ENCODE data around the gene CD163.

The CD163 gene

DNA sequence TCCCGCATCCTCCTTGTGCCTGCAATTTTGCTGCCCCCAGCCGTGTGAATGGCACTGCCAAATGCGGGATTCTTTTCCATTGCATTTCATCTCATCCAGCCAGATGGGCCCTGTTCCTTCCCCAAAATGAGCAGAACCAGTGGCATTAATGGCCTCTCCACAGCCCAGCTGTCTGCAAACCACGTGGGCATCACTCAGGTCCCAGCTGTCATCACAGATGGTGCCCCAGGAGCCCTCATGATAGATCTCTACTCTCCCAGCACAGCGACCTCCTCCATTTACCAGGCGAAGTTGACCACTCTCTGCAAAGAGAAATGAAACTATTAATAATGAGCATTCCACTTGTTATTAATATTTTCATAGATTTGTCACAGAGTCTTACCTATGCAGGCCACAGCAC lies 17.1 kb downstream of the CD163 start:
- TF ChIP-seq, protein P1, sequence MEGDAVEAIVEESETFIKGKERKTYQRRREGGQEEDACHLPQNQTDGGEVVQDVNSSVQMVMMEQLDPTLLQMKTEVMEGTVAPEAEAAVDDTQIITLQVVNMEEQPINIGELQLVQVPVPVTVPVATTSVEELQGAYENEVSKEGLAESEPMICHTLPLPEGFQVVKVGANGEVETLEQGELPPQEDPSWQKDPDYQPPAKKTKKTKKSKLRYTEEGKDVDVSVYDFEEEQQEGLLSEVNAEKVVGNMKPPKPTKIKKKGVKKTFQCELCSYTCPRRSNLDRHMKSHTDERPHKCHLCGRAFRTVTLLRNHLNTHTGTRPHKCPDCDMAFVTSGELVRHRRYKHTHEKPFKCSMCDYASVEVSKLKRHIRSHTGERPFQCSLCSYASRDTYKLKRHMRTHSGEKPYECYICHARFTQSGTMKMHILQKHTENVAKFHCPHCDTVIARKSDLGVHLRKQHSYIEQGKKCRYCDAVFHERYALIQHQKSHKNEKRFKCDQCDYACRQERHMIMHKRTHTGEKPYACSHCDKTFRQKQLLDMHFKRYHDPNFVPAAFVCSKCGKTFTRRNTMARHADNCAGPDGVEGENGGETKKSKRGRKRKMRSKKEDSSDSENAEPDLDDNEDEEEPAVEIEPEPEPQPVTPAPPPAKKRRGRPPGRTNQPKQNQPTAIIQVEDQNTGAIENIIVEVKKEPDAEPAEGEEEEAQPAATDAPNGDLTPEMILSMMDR (IDR thresholded peaks at IDR 0.05; ENCODE audit: extremely low read depth, missing control alignments): no peak
- no peak for DNase-seq (ENCODE audit: low spot score)

DNA sequence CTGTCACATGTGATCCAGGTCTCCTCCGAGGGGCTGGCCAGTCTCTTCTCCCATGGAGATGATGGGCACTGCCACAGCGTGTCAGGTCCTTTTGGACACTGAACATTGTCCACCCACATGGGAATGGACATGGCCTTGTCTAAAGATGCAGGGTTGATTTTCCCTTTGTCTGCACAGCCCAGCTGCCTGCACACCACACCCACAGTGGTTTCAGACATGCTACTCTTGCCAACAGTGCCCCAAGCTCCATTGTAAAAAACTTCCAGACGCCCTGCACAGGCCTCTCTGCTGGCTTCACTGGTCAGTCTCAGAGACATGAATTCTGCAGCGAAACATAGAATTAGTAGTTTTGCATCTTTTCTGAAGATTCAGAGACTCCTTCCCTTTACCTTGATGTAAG lies 18.5 kb downstream of the CD163 start:
- TF ChIP-seq, protein P1 (IDR thresholded peaks at IDR 0.05; ENCODE audit: extremely low read depth, missing control alignments): no peak
- no peak for DNase-seq (ENCODE audit: low spot score)

DNA sequence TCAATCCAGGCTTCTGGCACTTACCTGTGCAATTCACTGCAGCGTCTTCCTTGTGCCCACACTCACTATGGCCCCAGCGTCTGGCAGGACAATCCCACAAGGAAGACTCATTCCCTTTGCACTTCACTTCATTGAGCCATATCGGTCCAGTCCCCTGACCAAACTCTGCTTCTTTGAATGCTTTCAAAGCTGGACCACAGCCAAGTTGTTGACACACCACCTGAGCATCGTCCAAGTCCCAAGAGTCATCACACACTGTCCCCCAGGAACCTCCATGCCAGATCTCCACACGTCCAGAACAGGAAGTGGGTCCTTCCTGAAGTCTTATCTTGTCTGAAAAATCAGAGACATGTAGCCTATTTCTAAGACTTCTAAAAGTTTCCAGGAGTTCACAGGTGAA lies 20.2 kb downstream of the CD163 start:
- DNase-seq (ENCODE audit: low spot score): no peak
- TF ChIP-seq, protein P1 (IDR thresholded peaks at IDR 0.05; ENCODE audit: extremely low read depth, missing control alignments): no peak

DNA sequence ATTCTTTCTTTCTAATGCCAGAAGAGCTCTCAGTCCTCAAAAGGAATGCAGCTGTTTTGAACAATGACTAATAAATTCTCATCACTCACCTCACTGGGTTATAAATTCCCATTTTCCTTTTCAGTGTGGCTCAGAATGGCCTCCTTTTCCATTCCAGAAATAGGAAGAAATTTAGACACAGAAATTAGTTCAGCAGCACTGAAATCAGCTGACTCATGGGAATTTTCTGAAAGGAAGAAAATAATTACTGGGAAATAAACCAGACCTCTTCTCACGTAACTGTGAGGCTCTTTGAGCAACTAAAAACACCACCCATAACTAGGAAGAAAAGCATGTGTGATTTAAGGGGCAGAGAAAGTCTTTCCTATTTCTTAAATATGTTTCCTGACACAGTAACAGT lies 23.8 kb downstream of the CD163 start:
- TF ChIP-seq, protein P1 (IDR thresholded peaks at IDR 0.05; ENCODE audit: extremely low read depth, missing control alignments): no peak

DNA sequence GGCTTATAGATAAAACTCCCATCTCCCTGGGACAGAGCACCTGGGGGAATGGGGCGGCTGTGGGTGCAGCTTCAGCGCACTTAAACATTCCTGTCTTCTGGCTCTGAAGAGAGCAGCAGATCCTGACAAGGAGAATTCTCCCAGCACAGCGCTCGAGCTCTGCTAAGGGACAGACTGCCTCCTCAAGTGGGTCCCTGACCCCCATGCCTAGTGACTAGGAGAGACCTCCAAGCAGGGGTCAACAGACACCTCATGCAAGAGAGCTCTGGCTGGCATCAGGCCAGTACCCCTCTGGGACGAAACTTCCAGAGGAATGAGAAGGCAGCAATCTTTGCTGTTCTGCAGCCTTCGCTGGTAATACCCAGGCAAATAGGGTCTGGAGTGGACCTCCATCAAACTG lies 31.5 kb downstream of the CD163 start:
- TF ChIP-seq, protein P1 (IDR thresholded peaks at IDR 0.05; ENCODE audit: extremely low read depth, missing control alignments): no peak
- DNase-seq (ENCODE audit: low spot score): no peak

More for the DNA sequence above, 23.8 kb downstream of the CD163 start:
- no peak for DNase-seq (ENCODE audit: low spot score)

DNA sequence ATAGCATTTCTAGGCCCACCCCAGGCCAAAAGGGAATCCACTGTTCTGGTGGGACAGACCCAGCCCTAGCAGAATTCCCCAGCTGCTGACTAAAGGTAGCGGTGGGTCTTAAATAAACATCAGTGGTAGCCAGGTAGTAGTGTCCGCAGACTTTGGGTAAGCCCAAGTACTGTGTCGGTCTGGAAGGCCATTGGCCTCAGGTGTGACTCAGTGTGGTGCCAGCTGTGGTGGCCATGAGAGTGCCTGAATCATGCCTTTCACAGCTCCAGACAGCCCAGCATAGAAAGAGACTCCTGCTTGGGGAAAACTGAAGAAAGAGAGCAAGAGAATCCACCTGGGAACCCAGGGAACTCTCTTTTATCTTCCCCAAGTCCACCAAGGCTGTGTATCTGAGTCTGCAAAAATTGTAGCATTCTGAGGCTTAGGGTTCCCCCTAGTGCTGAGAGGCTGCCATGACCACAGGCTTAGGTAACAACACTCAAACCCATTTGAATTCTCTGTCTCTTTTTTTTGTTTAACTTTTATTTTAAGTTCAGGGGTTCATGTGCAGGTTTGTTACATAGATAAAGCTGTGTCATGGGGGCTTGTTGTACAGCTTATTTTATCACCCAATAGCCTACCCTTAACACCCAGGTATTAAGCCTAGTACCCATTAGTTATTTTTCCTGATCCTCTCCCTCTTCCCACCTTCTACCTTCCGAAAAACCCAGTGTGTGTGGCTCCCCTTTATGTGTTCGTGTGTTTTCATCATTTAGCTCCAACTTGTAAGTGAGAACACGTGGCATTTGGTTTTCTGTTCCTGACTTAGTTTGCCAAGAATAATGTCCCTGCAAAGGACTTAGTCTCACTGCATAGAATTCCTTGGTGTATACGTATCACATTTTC lies 43.0 kb downstream of the CD163 start:
- peak; percentile 62 for DNase-seq (ENCODE audit: low spot score)
- TF ChIP-seq, protein P1 (IDR thresholded peaks at IDR 0.05; ENCODE audit: extremely low read depth, missing control alignments): peak; percentile 90

DNA sequence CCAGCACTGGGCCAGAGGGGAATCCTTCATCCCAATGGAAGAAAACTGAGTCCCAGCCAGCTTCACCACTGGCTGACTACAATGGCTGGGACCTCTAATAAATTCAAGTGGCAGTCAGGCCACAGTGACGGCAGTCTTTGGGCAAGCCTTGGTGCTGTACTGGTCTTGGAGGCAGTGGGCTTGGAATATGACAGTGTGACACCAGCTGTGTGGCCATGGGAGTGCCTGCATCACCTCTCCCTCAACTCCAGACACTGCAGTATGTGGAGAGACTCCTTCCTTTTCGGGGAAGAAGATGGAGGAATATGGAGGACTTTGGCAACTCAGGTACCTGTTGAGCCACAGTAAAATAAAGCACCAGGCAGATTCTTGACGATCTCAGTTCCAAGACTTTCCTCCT lies 43.6 kb downstream of the CD163 start:
- DNase-seq (ENCODE audit: low spot score): no peak
- TF ChIP-seq, protein P1 (IDR thresholded peaks at IDR 0.05; ENCODE audit: extremely low read depth, missing control alignments): no peak

Measured in GM20000 (cell line).